ENCODE measurements around the gene CSMD2. TPM values are rescaled to one million over a fixed set of nuclear protein-coding genes. Genes with fewer than 3 reads are reported as not detected.

CSMD2 gene
- total RNA-seq, 1 experiment from 2014 or later: not detected

- Histone ChIP-seq H3K4me2 (no peak overlapping the region), H3K9me2 (ENCODE audit: insufficient read depth) (no peaks in the 10 kb centered on the region), H3K27me3 (ENCODE audit: insufficient read depth, low read depth) (peaks cover 82% of the 10 kb centered on the region), H2AFZ (no peak overlapping the region), H3K79me2 (ENCODE audit: low read depth) (no peaks in the 10 kb centered on the region), H3K36me3 (ENCODE audit: low read depth) (no peaks in the 10 kb centered on the region), H3K4me1 (replicated peaks; ENCODE audit: insufficient read depth) (no peaks in the 10 kb centered on the region), H3K27ac (no peak overlapping the region), H3K4me3 (no peak overlapping the region), H3F3A (ENCODE audit: insufficient read depth, low read depth) (no peaks in the 10 kb centered on the region), H3K9me3 (ENCODE audit: insufficient read depth, low read depth) (no peaks in the 10 kb centered on the region), H4K20me1 (ENCODE audit: insufficient read depth) (no peaks in the 10 kb centered on the region)
- ChIA-PET CTCF (no interaction called here), POLR2A (ENCODE audit: unreplicated experiment) (no interaction called here)
- no peak for DNase-seq
- no TSS peak for BruUV-seq (replicated peaks)
- no peak for TF ChIP-seq EZH2 (IDR thresholded peaks at IDR 0.05; ENCODE audit: low read depth)
- TF ChIP-seq CTCF (conservative IDR thresholded peaks at IDR 0.05): no peak
- intact Hi-C loops (cut with micrococcal nuclease; ENCODE audit: unreplicated experiment): loop anchor here (5.0 kb wide), 3 partner anchors 314 to 514 kb away; no protein-coding TSS in a partner anchor
Measured at GRCh38 chr1:33610864-33611455, 554.1 kb downstream of the CSMD2 start.

GRCh38 chr1:33610391-33610790, 554.6 kb downstream of the CSMD2 start:
- Histone ChIP-seq H3K36me3 (ENCODE audit: low read depth) (no peaks in the 10 kb centered on the region), H2AFZ (no peak overlapping the region), H3F3A (ENCODE audit: insufficient read depth, low read depth) (no peaks in the 10 kb centered on the region), H4K20me1 (ENCODE audit: insufficient read depth) (no peaks in the 10 kb centered on the region), H3K79me2 (ENCODE audit: low read depth) (no peaks in the 10 kb centered on the region), H3K27me3 (ENCODE audit: insufficient read depth, low read depth) (peaks cover 82% of the 10 kb centered on the region), H3K9me2 (ENCODE audit: insufficient read depth) (no peaks in the 10 kb centered on the region), H3K4me1 (replicated peaks; ENCODE audit: insufficient read depth) (no peaks in the 10 kb centered on the region), H3K27ac (no peak overlapping the region), H3K9me3 (ENCODE audit: insufficient read depth, low read depth) (no peaks in the 10 kb centered on the region), H3K4me3 (no peak overlapping the region), H3K4me2 (no peak overlapping the region)
- no peak for DNase-seq
- intact Hi-C loops (cut with micrococcal nuclease; ENCODE audit: unreplicated experiment): loop anchor here (5.0 kb wide), 3 partner anchors 313 to 513 kb away; no protein-coding TSS in a partner anchor
- TF ChIP-seq EZH2 (IDR thresholded peaks at IDR 0.05; ENCODE audit: low read depth): no peak
- no peak for TF ChIP-seq CTCF (conservative IDR thresholded peaks at IDR 0.05)
- no TSS peak for BruUV-seq (replicated peaks)
- POLR2A ChIA-PET (ENCODE audit: unreplicated experiment): no interaction called here
- CTCF ChIA-PET: no interaction called here

GRCh38 chr1:33609739-33610138, 555.3 kb downstream of the CSMD2 start:
- Histone ChIP-seq H4K20me1 (ENCODE audit: insufficient read depth) (no peaks in the 10 kb centered on the region), H2AFZ (no peak overlapping the region), H3K4me1 (replicated peaks; ENCODE audit: insufficient read depth) (no peaks in the 10 kb centered on the region), H3K4me2 (no peak overlapping the region), H3K27me3 (ENCODE audit: insufficient read depth, low read depth) (peaks cover 82% of the 10 kb centered on the region), H3F3A (ENCODE audit: insufficient read depth, low read depth) (no peaks in the 10 kb centered on the region), H3K9me3 (ENCODE audit: insufficient read depth, low read depth) (no peaks in the 10 kb centered on the region), H3K27ac (no peak overlapping the region), H3K9me2 (ENCODE audit: insufficient read depth) (no peaks in the 10 kb centered on the region), H3K36me3 (ENCODE audit: low read depth) (no peaks in the 10 kb centered on the region), H3K4me3 (no peak overlapping the region), H3K79me2 (ENCODE audit: low read depth) (no peaks in the 10 kb centered on the region)
- BruUV-seq (replicated peaks): no TSS peak
- no peak for DNase-seq
- no peak for TF ChIP-seq CTCF (conservative IDR thresholded peaks at IDR 0.05)
- TF ChIP-seq EZH2 (IDR thresholded peaks at IDR 0.05; ENCODE audit: low read depth): no peak
- intact Hi-C loops (cut with micrococcal nuclease; ENCODE audit: unreplicated experiment): loop anchor here (5.0 kb wide), 3 partner anchors 312 to 512 kb away; no protein-coding TSS in a partner anchor
- ChIA-PET POLR2A (ENCODE audit: unreplicated experiment) (no interaction called here), CTCF (interaction anchor here (0.6 kb wide), 1 partner anchor 260 kb away, joined by 13 read pairs; no protein-coding TSS in a partner anchor)

Data from PC-9 (cell line).